Stimulated activated memory B cell treated with anti-CD40 and anti-IgM and Interleukin-4, amounts not matched to agents 10 μg/mL and 1 μg/mL and 100 μg/mL, for 72 hours (primary cell): Measurements from ENCODE around the gene HSPBAP1.
"Not testable (repeated sequence)": the region's sequence is repeated elsewhere in the genome, so short reads cannot be mapped to it uniquely, and the experiment has no call there.

Experiments used
- ATAC-seq: fragments of 150-1000 bp; cut with Tn5 transposase; 2 replicates; pipeline ENCODE4 v1.10.0; 2021
- H3K27ac Mint-ChIP-seq: one replicate; pipeline ENCODE4 v1.8.0; 2022; ENCODE audit warnings: mild to moderate bottlenecking, mixed read lengths
- H3K27me3 Mint-ChIP-seq: one replicate; pipeline ENCODE4 v1.8.0; 2022; ENCODE audit warnings: mixed read lengths
- H3K36me3 Mint-ChIP-seq: one replicate; pipeline ENCODE4 v1.8.0; 2022; ENCODE audit warnings: mixed read lengths
- H3K4me1 Mint-ChIP-seq: one replicate; pipeline ENCODE4 v1.8.0; 2022; ENCODE audit warnings: mixed read lengths
- H3K4me3 Mint-ChIP-seq: one replicate; pipeline ENCODE4 v1.8.0; 2022; ENCODE audit warnings: mild to moderate bottlenecking, moderate library complexity, mixed read lengths
- H3K9me3 Mint-ChIP-seq: one replicate; pipeline ENCODE4 v1.8.0; 2022; ENCODE audit warnings: mixed read lengths

HSPBAP1 gene

DNA sequence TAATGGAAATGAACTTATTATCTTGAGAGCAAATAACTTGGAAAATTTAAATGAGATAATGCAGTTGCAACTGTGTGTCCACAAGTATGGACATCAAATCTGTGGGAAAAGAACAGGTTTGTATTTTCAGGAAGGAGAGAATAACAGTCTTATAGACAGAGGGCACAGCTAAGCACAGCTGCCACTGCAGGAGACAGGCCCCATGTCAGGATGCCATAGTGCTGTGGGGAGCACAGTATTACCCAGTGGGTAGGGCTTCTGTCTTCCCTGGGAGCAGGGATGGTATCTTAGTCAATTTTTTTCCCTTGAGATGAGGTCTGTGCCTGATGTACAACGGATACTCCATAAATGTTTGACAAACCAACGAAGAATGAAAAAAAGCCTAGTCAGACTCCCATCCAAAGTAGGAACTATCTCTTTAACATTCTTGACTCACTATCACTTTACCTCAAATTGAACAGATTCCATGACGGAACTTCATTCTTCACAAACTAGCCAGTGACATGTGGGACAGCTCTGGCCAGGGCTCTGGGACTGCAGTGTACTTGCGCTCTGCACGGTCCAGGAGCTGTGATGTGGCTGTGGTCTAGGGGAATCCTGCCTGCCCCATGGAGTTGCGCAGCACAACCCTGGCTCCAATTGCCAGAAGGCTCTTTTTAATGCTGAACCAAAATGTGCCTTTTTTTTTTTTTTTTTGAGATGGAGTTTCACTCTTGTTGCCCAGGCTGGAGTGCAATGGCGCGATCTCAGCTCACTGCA, 64.7 kb downstream of the HSPBAP1 start:
- ATAC-seq: no peak
- no peaks in the 10 kb centered on the region for H3K4me1 Mint-ChIP-seq
- H3K4me3 Mint-ChIP-seq: no peak overlapping the region
- peaks cover 3% of the 10 kb centered on the region for H3K9me3 Mint-ChIP-seq
- no peaks in the 10 kb centered on the region for H3K27me3 Mint-ChIP-seq
- peaks cover 62% of the 10 kb centered on the region for H3K36me3 Mint-ChIP-seq
- peak overlapping the region; percentile 35 for H3K27ac Mint-ChIP-seq

DNA sequence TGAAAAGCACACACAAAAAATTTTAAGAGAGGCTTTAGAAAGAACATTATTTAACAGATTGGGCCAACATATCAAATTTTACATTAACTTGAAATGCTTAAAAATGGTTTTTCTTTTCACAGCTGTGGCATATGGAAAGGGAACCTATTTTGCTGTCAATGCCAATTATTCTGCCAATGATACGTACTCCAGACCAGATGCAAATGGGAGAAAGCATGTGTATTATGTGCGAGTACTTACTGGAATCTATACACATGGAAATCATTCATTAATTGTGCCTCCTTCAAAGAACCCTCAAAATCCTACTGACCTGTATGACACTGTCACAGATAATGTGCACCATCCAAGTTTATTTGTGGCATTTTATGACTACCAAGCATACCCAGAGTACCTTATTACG, 65.4 kb downstream of the HSPBAP1 start:
- H3K27ac Mint-ChIP-seq: peak overlapping the region; percentile 35
- H3K27me3 Mint-ChIP-seq: no peaks in the 10 kb centered on the region
- H3K4me1 Mint-ChIP-seq: no peaks in the 10 kb centered on the region
- no peak overlapping the region for H3K4me3 Mint-ChIP-seq
- no peak for ATAC-seq
- peaks cover 3% of the 10 kb centered on the region for H3K9me3 Mint-ChIP-seq
- peaks cover 64% of the 10 kb centered on the region for H3K36me3 Mint-ChIP-seq

DNA sequence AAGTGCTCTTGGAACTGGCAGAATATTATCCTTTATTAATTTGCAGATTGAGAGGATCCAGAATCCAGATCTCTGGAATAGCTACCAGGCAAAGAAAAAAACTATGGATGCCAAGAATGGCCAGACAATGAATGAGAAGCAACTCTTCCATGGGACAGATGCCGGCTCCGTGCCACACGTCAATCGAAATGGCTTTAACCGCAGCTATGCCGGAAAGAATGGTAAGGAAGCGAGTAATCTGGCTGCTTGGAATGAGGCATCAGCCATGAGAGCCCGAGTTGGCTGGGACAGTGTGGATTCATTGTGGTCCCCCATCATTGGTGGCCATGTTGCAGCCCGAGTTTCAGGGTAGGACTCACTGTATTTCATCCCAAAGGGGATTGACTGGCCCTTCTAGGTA, 65.9 kb downstream of the HSPBAP1 start:
- Mint-ChIP-seq H3K9me3 (peaks cover 3% of the 10 kb centered on the region), H3K36me3 (peaks cover 65% of the 10 kb centered on the region), H3K4me1 (no peaks in the 10 kb centered on the region)

DNA sequence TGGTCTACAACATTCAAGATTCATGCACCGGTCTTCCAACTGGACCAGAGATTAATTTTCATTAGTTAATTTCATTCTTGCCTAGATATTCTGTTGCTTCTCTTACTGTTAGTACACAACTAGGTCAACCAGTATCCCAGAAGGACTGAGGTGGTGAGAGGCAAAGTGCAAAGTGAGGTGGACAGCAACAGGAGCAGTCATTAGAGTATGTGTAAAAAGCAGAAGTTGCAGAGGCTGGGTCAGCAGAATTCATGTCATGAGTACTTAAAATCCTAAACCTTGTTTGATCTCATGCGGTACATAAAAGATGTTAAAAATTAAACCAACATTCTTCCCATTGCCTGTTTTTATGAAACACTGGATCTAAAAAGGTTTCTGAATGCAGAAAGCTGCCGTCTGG, 66.3 kb downstream of the HSPBAP1 start:
- H3K4me3 Mint-ChIP-seq: no peak overlapping the region
- peaks cover 3% of the 10 kb centered on the region for H3K9me3 Mint-ChIP-seq
- peak overlapping the region; percentile 40 for H3K27ac Mint-ChIP-seq
- H3K36me3 Mint-ChIP-seq: peaks cover 65% of the 10 kb centered on the region
- ATAC-seq: no peak
- no peaks in the 10 kb centered on the region for H3K27me3 Mint-ChIP-seq
- no peaks in the 10 kb centered on the region for H3K4me1 Mint-ChIP-seq

More for the DNA sequence above, 65.9 kb downstream of the HSPBAP1 start:
- ATAC-seq: no peak
- peak overlapping the region; percentile 40 for H3K27ac Mint-ChIP-seq
- H3K27me3 Mint-ChIP-seq: no peaks in the 10 kb centered on the region
- no peak overlapping the region for H3K4me3 Mint-ChIP-seq

DNA sequence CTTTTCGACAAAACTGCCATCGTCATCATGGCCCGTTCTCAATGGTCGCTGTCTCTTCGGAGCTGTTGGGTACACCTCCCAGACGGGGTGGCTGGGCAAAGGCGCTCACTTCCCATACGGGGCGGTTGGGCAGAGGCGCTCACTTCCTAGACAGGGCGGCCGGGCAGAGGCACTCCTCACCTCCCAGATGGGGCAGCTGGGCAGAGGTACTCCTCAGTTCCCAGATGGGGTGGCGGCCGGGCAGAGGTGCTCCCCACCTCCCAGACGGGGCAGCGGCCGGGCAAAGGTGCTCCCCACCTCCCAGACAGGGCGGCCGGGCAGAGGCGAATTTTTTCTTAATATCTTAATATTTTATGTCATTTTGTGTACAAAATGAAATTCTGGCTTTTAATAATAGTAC, 68.5 kb downstream of the HSPBAP1 start:
- ATAC-seq: no peak
- Mint-ChIP-seq H3K4me1 (peaks cover 12% of the 10 kb centered on the region), H3K27ac (no peak overlapping the region), H3K4me3 (no peak overlapping the region), H3K9me3 (peaks cover 3% of the 10 kb centered on the region), H3K27me3 (no peaks in the 10 kb centered on the region), H3K36me3 (peaks cover 73% of the 10 kb centered on the region)

DNA sequence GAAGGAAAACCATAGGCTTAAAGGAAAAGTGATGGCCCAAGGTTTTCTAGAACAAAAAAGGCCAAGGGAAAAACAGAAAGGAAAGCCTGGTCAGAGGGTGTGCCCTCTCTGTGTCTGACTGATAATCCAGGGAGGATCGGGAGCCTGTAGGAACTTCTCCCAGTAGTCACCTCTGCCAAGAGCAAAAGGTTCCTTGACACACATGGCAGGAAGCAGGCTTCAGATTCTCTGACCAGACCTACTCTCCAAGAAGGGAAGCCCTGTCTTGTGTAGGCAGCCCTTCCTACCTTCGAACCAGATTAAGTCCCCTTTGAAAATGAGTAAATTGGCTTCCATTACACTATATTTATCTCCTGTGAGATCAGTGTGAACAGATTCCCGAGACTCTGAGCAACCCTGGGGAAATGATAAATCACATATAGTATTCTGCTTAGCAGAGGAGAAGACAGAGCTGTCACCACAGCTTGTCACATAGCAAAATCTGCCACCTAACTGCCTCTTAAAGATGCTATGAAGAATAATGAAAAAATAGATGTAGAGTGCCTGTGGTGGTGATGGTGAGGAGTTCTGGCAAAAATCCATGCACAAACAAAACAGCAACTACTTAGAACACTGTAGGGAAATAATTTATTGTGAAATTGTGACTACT, 74.2 kb downstream of the HSPBAP1 start:
- Mint-ChIP-seq H3K9me3 (no peaks in the 10 kb centered on the region), H3K27ac (no peak overlapping the region), H3K4me1 (peaks cover 16% of the 10 kb centered on the region), H3K36me3 (peaks cover 78% of the 10 kb centered on the region), H3K27me3 (no peaks in the 10 kb centered on the region), H3K4me3 (no peak overlapping the region)
- ATAC-seq: no peak

DNA sequence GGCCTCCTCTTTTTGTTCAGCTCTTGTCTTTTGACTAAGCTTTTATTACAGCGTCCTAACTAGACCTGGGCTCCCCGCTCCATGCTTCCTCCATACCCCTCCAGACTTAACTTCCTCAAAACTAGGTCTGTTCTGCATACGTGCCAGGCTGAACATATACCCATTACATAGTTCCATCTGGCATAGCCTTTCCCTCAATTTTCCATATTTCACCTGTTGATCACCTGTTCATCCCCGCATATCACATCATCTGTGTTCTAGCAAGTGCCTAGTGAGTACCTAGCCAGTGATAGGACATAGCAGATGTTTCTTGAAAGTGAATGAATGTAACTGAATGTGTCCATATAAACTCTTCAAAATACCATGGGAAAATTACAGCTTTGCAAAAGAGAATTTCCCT, 77.0 kb downstream of the HSPBAP1 start:
- H3K36me3 Mint-ChIP-seq: peaks cover 80% of the 10 kb centered on the region

DNA sequence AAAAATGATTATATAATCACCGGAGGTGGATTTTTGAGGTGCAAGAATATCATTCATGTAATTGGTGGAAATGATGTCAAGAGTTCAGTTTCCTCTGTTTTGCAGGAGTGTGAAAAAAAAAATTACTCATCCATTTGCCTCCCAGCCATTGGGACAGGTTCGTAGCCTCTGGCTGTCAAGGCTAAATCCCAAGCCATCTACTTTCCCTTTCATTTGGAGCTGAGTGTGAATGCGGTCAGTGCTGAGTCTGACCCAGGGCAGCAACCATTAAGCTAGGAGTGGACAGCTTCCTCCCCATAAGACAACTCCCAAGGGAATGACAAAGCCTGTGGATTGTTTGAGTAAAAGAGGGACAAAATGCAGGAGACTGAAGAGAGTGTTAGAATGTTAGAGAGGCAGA, 79.4 kb downstream of the HSPBAP1 start:
- ATAC-seq: no peak
- Mint-ChIP-seq H3K4me3 (no peak overlapping the region), H3K9me3 (no peaks in the 10 kb centered on the region), H3K4me1 (peaks cover 29% of the 10 kb centered on the region), H3K27me3 (no peaks in the 10 kb centered on the region), H3K36me3 (peaks cover 85% of the 10 kb centered on the region), H3K27ac (peak overlapping the region; percentile 6)

More for the DNA sequence above, 77.0 kb downstream of the HSPBAP1 start:
- no peaks in the 10 kb centered on the region for H3K9me3 Mint-ChIP-seq
- peaks cover 20% of the 10 kb centered on the region for H3K4me1 Mint-ChIP-seq
- no peak overlapping the region for H3K4me3 Mint-ChIP-seq
- ATAC-seq: no peak
- peak overlapping the region; percentile 6 for H3K27ac Mint-ChIP-seq
- no peaks in the 10 kb centered on the region for H3K27me3 Mint-ChIP-seq

DNA sequence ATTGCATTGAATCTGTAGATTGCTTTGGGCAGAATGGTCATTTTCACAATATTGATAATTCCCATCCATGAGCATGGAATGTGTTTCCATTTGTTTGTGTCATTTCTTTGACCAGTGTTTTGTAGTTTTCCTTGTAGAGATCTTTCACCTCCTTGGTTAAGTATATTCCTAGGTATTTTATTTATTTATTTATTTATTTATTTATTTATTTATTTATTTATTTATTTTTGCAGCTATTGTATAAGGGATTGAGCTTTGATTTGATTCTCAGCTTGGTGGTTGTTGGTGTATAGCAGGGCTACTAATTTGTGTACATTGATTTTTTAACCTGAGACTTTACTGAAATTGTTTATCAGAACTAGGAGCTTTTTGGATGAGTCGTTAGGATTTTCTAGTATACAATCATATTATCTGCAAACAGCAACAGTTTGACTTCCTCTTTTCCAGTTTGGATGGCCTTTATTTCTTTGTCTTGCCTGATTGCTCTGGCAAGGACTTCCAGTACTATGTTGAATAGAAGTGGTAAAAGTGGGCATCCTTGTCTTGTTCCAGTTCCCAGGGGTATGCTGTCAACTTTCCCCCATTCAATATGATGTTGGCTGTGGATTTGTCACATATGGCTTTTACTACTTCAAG, 82.9 kb downstream of the HSPBAP1 start:
- H3K4me3 Mint-ChIP-seq: not testable (repeated sequence)
- peaks cover 89% of the 10 kb centered on the region for H3K36me3 Mint-ChIP-seq

DNA sequence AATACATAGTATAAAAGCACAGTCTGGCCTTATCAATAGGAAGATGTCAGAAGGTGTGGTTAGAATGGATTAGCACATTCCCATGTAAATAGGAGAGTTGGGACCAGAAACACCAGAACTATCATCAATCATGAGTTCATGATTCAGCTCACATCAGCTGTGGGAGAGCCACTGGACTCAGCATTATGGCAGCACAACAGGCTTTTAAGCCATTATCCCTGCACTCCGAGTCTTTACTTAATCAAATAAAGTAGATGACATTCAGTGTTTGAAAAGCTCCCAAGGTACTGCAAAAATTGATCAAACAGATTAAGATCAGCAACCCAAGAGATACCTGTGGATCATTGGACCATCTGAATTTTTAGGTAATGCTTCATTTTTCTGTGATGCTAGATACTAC, 88.3 kb downstream of the HSPBAP1 start:
- H3K4me1 Mint-ChIP-seq: peaks cover 54% of the 10 kb centered on the region
- H3K9me3 Mint-ChIP-seq: no peaks in the 10 kb centered on the region
- peaks cover 82% of the 10 kb centered on the region for H3K36me3 Mint-ChIP-seq
- ATAC-seq: no peak
- no peak overlapping the region for H3K27ac Mint-ChIP-seq
- H3K27me3 Mint-ChIP-seq: no peaks in the 10 kb centered on the region
- no peak overlapping the region for H3K4me3 Mint-ChIP-seq

More for the DNA sequence above, 82.9 kb downstream of the HSPBAP1 start:
- Mint-ChIP-seq H3K4me1 (peaks cover 44% of the 10 kb centered on the region), H3K27ac (peak overlapping the region; percentile 71)
- not testable (repeated sequence) for ATAC-seq, H3K27me3 Mint-ChIP-seq, H3K9me3 Mint-ChIP-seq

DNA sequence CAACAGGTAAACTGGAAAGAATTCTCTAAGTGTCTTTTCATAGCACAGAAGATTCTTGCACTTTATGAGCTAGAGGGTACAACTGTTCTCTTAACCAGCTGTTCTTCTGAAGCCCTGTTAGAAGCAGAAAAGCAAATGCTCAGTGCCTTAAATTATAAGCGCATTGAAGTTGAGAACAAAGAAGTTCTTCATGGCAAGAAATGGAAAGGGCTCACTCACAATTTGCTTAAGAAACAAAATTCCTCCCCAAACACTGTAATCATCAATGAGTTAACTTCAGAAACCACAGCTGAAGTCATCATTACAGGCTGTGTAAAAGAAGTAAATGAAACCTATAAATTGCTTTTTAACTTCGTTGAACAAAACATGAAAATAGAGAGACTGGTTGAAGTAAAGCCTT, 93.4 kb downstream of the HSPBAP1 start:
- H3K27me3 Mint-ChIP-seq: no peaks in the 10 kb centered on the region
- peaks cover 3% of the 10 kb centered on the region for H3K9me3 Mint-ChIP-seq
- peak overlapping the region; percentile 78 for H3K27ac Mint-ChIP-seq
- ATAC-seq: no peak
- H3K4me1 Mint-ChIP-seq: peaks cover 65% of the 10 kb centered on the region
- H3K36me3 Mint-ChIP-seq: peaks cover 67% of the 10 kb centered on the region
- no peak overlapping the region for H3K4me3 Mint-ChIP-seq

DNA sequence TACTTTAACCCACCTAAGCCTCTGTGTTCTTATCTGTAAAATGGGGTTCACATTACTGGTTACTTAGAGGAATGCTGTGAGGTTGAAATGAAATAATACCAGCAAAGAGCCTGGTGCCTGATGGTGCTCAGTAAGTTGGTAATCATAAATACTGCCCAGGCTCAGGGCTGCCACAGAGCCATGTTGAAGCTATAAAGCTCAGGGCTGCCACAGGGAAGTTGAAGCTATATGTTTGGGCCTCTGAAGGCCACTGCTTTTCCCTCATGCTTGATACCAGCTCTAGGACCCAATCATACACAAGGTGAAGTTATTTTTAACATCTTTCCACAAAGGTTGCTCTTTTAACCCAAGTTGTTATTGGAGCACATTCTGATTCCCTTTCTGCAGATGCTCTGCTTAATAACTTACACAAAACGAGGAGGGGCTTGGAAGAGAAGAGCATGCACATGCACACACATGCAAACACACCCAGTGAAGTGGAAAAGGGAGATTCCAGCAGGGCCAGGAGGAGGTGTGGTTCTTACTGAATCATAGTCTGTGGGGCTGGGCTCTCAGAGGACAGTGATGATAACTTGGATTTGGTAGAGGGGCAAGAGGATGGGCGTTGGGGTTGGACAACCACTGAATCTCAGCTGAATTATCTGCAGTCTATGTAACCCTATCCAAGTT, 95.5 kb downstream of the HSPBAP1 start:
- H3K36me3 Mint-ChIP-seq: peaks cover 67% of the 10 kb centered on the region
- H3K9me3 Mint-ChIP-seq: peaks cover 3% of the 10 kb centered on the region
- H3K27me3 Mint-ChIP-seq: no peaks in the 10 kb centered on the region
- H3K4me3 Mint-ChIP-seq: peak overlapping the region; percentile 21
- peak; percentile 99 for ATAC-seq
- peaks cover 73% of the 10 kb centered on the region for H3K4me1 Mint-ChIP-seq
- peak overlapping the region; percentile 71 for H3K27ac Mint-ChIP-seq

DNA sequence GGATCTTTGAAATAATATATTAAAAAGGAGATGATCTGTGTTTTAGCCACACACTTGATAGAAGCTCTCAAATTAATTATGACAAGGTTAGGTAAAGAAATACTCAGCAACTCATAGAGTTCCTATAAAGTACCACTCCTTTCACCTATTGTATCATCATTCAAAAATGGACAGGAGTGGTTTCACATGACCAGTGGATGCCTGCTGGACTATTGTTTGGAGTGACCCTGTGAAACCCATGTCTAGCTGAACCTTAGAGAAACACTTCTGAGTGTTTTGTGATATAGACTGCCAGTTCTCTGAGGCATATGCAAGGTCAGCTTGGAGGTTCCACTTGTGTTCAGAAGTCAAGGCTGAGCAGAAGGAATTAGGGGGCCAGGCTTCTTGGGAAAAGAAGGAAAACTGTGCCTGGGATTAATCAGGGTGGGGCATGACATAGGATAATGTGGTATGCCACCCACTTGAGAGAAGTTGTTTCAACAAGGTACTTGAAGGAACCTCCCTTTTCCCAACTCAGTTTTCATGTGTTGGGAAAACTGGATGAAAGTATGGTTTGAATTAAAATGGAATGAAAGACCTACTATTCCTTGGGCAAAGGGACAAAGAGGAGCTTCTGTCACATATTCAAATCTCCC, 97.6 kb downstream of the HSPBAP1 start:
- ATAC-seq: no peak
- H3K27me3 Mint-ChIP-seq: no peaks in the 10 kb centered on the region
- peaks cover 66% of the 10 kb centered on the region for H3K36me3 Mint-ChIP-seq
- H3K27ac Mint-ChIP-seq: peak overlapping the region; percentile 71
- H3K9me3 Mint-ChIP-seq: peaks cover 3% of the 10 kb centered on the region
- peaks cover 75% of the 10 kb centered on the region for H3K4me1 Mint-ChIP-seq
- no peak overlapping the region for H3K4me3 Mint-ChIP-seq

DNA sequence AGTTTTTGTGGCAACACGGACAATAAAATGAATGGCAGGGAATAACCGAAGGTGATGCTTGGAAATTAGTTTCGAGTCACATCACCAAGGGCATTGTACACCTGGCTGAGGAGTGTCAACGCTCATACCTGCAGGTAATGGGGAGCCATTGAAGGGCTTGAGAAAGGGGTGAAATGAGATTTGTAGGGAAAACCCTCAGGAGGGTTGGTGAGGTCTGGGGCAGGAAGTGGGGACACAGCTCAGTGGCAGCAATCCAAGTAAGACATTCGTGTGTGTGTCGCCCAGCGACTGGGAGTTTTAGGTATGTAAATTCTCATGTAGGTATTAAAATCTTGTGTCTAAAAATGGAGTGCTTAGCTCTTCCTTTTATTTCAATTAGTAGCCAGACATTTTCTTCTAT, 98.7 kb downstream of the HSPBAP1 start:
- Mint-ChIP-seq H3K9me3 (peaks cover 3% of the 10 kb centered on the region), H3K4me3 (peak overlapping the region; percentile 13), H3K27ac (peak overlapping the region; percentile 71), H3K27me3 (no peaks in the 10 kb centered on the region), H3K4me1 (peaks cover 72% of the 10 kb centered on the region), H3K36me3 (peaks cover 63% of the 10 kb centered on the region)
- ATAC-seq: peak; percentile 80

DNA sequence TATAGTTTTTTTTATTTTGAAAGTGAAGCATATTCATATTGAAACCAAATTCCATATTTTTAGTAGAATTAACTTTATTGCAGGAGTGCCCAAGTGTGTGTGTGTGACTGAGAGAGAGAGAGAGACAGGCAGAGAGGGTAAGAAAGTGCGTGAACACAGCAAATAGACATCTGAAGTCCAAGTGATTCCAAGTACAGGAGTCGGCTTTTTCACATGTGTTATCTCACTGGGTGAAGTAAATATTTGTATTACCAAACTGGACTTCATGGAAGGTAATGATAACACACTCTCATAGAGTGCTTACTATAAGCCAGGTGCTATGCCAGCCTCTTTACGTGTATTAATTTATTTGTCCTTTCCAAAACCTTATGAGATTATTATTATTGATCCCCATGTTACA, 101.0 kb downstream of the HSPBAP1 start:
- Mint-ChIP-seq H3K27me3 (no peaks in the 10 kb centered on the region), H3K4me3 (no peak overlapping the region), H3K9me3 (peaks cover 3% of the 10 kb centered on the region), H3K36me3 (peaks cover 67% of the 10 kb centered on the region), H3K4me1 (peaks cover 55% of the 10 kb centered on the region), H3K27ac (peak overlapping the region; percentile 46)
- no peak for ATAC-seq
